GM19395 (cell line): ENCODE data around the gene CALHM4.

ENCODE experiments used
- ATAC-seq: cut with Tn5 transposase; IDR thresholded peaks from one replicate; pipeline ENCODE4 v1.9.1; 2021; ENCODE audit warnings: mild to moderate bottlenecking, moderate library complexity; ENCODE audit not compliant: unreplicated experiment

Gene CALHM4

GRCh38 chr6:116536216-116536621, 17.3 kb upstream of the CALHM4 start:
- peak; percentile 69 for ATAC-seq

DNA sequence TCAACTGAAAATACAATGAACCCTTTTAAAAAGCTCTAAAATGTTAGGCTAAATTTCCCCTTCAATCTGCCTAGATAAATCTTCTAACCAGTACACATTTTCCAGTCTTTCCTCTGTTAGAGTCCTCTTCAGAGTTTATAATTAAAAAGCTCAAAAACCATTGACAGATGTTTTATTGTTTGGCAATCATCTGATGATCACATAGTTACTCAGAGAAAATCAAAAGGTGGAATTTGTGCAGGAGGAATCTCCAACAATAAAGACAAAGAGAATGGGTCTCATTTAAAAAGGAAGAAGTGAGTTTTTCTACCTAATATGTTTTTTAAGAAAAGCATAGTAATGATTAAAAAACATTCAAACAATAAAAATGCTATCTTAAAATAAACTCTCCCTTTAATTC, 11.1 kb upstream of the CALHM4 start:
- no peak for ATAC-seq

DNA sequence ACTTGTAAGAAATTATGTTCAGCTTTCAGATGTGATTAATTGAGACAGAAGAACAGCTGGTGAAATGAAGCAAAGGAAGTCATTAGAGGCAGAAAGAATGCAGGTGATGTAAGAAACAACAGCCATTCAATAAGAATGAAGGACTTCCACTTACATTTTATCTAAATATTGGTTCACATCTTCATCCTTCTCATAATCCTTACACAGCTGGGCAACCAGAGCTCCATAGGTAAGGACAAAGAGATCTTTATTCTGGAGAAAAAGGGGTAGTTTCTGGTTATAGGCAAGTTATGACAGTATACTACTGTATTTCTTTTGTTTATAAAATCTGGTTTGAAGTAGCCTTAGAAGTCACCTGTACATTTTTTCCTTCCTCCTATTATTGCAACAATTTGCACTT, 10.4 kb upstream of the CALHM4 start:
- no peak for ATAC-seq

GRCh38 chr6:116545651-116546050, 7.9 kb upstream of the CALHM4 start, which contains the start of gene TRAPPC3L:
Gene TRAPPC3L, minus strand, starts transcription at chr6:116545684. Its CDS starts 170 bp downstream, at chr6:116545514.
- no peak for ATAC-seq

DNA sequence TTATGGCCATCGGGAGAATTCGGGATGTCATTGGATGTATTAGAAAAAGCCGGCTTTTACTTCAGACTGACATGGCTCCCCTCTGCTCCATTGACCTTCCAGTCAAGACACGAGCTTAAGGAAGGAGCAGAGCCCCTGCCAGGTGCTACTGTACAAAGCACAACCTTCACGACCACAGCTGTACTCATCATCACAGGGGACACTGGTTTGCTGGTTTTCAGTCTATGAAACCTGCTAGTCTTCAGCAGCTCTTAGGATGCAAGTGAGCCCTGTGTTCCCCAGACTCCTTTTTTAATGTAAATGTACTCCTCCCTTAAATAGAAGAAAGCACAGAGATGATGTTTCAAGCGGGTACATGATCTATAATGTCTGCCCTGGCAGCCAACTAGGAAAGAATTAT, 6.2 kb upstream of the CALHM4 start:
- ATAC-seq, result no peak

GRCh38 chr6:116550796-116551195, 2.8 kb upstream of the CALHM4 start:
- no peak for ATAC-seq

- no peak for ATAC-seq
These were observed 2.5 kb downstream of the CALHM4 start for GRCh38 chr6:116556065-116556464.

GRCh38 chr6:116556814-116557415, 3.4 kb downstream of the CALHM4 start:
- no peak for ATAC-seq

DNA sequence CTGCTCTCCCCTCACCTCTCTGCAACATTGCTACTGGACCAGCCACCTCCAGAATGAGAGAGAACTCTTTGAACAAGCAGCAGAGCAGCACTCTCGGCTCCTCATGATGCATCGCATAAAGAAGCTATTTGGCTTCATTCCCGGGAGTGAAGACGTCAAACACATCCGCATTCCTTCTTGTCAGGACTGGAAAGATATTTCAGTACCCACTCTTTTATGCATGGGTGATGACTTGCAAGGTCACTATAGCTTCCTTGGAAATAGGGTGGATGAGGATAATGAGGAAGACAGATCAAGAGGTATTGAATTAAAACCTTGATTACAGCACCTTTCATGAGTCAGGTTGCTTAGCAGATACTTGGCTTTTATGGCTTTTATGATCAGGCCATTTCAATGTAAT, 4.3 kb downstream of the CALHM4 start:
- ATAC-seq, result no peak

- no peak for ATAC-seq
These were observed 6.6 kb downstream of the CALHM4 start for GRCh38 chr6:116560130-116560529.

DNA sequence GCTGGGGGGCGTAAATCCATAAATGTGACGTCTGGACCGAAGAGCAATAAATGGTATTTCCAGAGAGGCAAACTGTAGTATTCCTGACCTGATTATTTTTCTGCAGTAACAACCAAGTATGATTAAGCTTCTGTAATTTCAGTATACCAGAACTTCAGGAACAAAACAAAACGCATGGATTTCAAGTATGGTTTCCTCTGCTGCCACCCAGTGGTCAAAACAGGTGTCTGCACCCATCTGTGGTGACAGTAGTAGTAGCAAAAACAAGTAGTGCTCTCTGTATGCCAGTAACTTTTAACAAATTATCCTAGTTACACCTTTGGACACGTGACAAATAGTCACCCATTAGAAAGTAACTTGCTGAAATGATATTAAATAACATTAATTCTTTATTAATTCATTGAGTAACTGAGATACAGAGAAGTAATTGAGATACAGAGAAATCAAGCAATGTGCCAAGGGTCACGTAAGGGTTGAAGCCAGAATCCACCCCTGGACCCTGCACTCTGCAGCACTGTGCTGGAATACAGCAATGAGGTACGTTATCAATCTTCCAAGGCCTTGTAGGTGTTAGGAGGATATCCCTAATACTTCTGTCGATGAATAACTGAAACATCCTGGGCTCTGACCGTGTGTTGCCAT, 7.9 kb downstream of the CALHM4 start:
- peak; percentile 80 for ATAC-seq

- ATAC-seq, result no peak
These were observed 8.5 kb downstream of the CALHM4 start for GRCh38 chr6:116562019-116562403.

DNA sequence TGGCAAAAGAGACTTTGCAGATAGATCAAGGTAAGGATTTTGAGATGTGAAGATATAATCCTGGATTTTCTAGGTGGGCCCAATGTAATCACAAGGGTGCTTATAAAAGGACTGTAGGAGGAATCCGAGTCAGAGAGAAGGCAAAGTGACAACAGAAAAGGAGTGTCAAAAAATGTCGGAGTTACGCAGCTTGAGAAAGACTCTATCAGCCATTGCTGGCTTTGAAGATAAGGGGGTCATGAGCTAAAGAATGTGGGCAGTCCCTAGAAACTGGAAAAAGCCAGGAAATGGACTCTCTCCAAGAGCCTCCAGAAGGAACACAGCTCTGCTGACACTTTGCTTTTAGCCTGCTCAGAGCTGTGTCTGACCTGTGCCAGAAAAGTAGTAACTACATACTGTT, 9.1 kb downstream of the CALHM4 start:
- no peak for ATAC-seq

DNA sequence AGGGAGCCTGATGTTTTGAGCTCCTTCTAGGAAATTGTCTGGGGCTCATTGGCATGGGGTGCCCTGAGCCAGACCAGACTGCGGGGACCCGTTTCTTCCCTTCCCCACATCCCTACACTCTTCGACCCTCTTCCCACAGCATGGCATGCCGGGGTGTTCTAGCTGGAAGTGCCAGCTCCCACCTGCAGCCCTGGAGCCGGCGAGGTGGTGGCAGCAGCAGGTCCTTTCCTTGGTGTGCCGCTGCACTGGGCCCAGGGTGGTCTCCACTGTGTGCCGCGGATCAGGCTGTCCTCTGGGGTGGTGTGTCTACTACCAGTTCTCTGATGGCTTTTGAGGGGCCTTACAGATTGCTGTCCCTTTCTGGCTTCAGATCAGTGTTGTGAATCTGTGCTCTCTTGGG, 10.3 kb downstream of the CALHM4 start:
- no peak for ATAC-seq

GRCh38 chr6:116564311-116564710, 10.8 kb downstream of the CALHM4 start:
- no peak for ATAC-seq

DNA sequence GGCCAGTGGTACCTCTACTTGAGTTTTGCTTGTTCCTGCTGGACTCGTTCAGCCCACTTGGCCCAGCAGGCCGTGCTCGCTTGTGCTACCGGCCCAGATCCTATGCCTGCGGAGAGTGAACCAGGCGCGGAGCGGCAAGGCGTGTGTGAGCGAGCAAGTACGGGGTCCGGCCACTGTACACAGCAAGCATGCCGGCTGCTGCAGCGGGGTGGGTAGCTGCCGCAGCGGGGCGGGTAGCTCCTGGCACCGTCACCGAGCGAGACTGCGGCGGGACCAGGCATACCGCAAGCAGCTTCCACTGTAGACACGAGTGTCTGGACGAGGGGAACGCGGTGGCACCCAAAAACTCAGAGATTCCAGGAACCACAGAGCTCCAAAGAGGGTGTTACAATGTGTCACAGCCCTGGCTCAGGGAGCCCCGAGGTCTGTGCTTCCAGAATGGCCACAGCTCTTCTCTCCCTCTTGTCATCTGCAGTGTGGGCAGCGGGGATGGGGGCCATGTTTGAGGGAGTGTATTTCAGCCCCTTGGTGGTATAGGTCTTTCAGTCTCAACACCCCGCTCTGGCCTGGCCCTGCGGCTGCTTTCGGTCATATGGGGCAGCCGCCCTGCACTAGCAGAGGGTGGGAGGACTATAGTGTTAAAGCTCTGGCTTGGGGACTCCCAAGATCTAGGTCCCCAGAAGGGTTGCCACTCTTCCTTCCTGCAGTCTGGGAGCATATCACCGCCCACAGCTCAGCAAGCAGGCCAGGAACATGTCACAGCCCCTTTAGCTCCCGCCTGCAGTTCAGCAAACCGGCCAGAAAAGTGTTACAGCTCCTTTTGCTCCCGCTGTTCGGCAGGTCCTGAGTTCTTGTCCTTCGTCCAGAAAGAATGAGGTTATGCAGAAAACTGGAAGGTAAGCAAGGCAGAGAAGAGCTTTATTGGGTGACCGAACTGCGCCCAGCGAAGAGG, 11.6 kb downstream of the CALHM4 start:
- ATAC-seq, result no peak

- no peak for ATAC-seq
These were observed 14.6 kb downstream of the CALHM4 start for GRCh38 chr6:116568111-116568510.

- ATAC-seq, result no peak
These were observed 15.5 kb downstream of the CALHM4 start for GRCh38 chr6:116568821-116569755.

- ATAC-seq, result peak; percentile 97
These were observed 17.5 kb downstream of the CALHM4 start, which contains the start of gene RWDD1 for GRCh38 chr6:116570856-116571682. Gene RWDD1, plus strand, starts transcription at chr6:116571504. Its CDS starts 79 bp downstream, at chr6:116571583.

DNA sequence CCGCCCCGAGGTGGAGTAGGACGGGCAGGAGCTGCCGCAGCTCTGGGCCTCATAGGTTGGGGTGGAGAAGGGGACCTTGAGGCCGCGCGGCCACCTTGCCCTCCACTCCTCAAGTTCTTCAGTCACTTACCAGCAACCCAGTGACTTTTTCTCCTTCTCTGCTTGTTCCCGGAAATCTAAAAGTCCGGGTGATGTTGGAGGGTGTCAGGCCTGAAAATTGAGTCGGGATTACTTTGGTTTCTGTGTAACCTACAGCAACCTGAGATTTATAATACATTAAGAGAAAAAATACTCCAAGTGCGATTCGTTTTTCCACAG, 18.1 kb downstream of the CALHM4 start:
- peak; percentile 39 for ATAC-seq
